ENCODE results near the gene ITGA3.
A peak's percentile ranks its signal among the peaks of the same experiment; 100 is the strongest.

ITGA3 gene

GRCh38 chr17:50093807-50094206 lies 37.9 kb downstream of the ITGA3 start:
- DNase-seq (no peak), ATAC-seq (ENCODE audit: insufficient read depth, low read depth) (no peak)
- Histone ChIP-seq H3K4me3 (ENCODE audit: low read depth in 1 of 2, low read length in 2 of 2) (no peak overlapping the region), H2AFZ (ENCODE audit: low read depth, low read length) (peak overlapping the region; percentile 83; the same call in 1 of the 2 replicates), H3K4me1 (ENCODE audit: insufficient read depth, low read length) (peaks cover 26% of the 10 kb centered on the region), H3K27me3 (ENCODE audit: insufficient read depth, low read length, poor library complexity) (no peaks in the 10 kb centered on the region), H3K9ac (ENCODE audit: low read depth, low read length) (no peak overlapping the region), H3K36me3 (ENCODE audit: insufficient read depth, low read length) (no peaks in the 10 kb centered on the region), H3K79me2 (ENCODE audit: insufficient read depth, low read length) (no peaks in the 10 kb centered on the region), H3K4me2 (ENCODE audit: insufficient read depth, low read length) (peak overlapping the region; percentile 77; the same call in 1 of the 2 replicates), H3K9me3 (ENCODE audit: insufficient read depth, low read length, severe bottlenecking) (no peaks in the 10 kb centered on the region), H3K27ac (ENCODE audit: low read length) (no peak overlapping the region), H4K20me1 (ENCODE audit: insufficient read depth, low read length) (0 out of 2 replicates have a peak, but pooled peaks cover 2% of the 10 kb centered on the region)
- no peak for TF ChIP-seq CTCF (IDR thresholded peaks at IDR 0.05; ENCODE audit: borderline replicate concordance, extremely low read depth, low read length, poor library complexity, severe bottlenecking)
- TF ChIP-seq EZH2 (IDR thresholded peaks at IDR 0.05; ENCODE audit: borderline replicate concordance, low read depth, low read length, severe bottlenecking): no peak

GRCh38 chr17:50094243-50094752 lies 38.4 kb downstream of the ITGA3 start:
- Histone ChIP-seq H3K27ac (ENCODE audit: low read length) (peak overlapping the region; percentile 47; the same call in 1 of the 2 replicates), H3K79me2 (ENCODE audit: insufficient read depth, low read length) (no peaks in the 10 kb centered on the region), H3K4me3 (ENCODE audit: low read depth in 1 of 2, low read length in 2 of 2) (peak overlapping the region in 1 of 2 experiments; percentile 66; a peak in 3 of 4 replicates), H3K9me3 (ENCODE audit: insufficient read depth, low read length, severe bottlenecking) (no peaks in the 10 kb centered on the region), H2AFZ (ENCODE audit: low read depth, low read length) (peak overlapping the region; percentile 83), H3K4me2 (ENCODE audit: insufficient read depth, low read length) (peak overlapping the region; percentile 77), H3K4me1 (ENCODE audit: insufficient read depth, low read length) (peaks cover 26% of the 10 kb centered on the region), H3K9ac (ENCODE audit: low read depth, low read length) (peak overlapping the region; percentile 47), H3K27me3 (ENCODE audit: insufficient read depth, low read length, poor library complexity) (no peaks in the 10 kb centered on the region), H3K36me3 (ENCODE audit: insufficient read depth, low read length) (no peaks in the 10 kb centered on the region), H4K20me1 (ENCODE audit: insufficient read depth, low read length) (0 out of 2 replicates have a peak, but pooled peaks cover 2% of the 10 kb centered on the region)
- TF ChIP-seq CTCF (IDR thresholded peaks at IDR 0.05; ENCODE audit: borderline replicate concordance, extremely low read depth, low read length, poor library complexity, severe bottlenecking) (peak; percentile 95), EZH2 (IDR thresholded peaks at IDR 0.05; ENCODE audit: borderline replicate concordance, low read depth, low read length, severe bottlenecking) (no peak)
- ATAC-seq (ENCODE audit: insufficient read depth, low read depth): peak; percentile 66
- DNase-seq: peak; percentile 88

DNA sequence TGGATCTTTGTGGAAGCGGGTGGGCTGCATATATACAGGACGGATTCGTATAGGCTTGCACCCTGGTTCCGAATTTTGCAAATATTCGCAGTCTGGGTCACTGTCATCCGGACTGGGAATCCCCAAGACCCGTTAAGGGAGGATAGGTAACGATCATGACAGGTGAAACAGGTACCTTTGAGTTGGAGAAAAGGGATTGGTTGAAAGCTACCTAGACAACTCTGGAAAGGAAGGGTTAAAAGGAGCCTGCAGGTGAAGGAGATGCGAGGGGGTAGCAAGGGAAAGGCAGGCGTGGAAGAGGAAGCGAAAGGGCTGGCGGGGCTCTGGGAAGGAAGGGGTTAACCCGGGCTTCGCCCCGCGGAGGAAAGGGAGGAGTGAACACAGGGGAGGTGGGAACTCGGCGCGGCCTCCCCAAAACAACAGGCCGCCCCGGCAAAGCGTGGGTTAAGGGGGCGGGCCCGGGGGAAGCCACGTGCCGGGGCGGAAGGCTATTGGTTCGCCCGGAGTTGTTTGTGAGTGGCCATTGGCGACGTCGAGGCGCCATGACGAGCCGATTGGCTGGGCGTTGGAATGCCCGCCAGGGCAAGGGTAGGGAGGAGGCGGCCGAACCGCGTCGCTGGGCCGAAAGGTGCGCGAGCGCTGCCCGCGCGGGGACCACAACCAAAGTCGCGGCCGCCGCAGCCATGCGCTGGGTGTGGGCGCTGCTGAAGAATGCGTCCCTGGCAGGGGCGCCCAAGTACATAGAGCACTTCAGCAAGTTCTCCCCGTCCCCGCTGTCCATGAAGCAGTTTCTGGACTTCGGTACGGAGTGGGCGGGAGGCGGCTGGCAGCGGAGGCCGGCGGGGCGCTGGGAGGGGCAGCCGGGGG lies 39.1 kb downstream of the ITGA3 start, which contains the start of gene PDK2:
PDK2 (plus strand) TSS at position 599 of the 867 bp plus-strand sequence; CDS start at position 684, 85 bp downstream.
- Histone ChIP-seq H3K4me3 (ENCODE audit: low read depth in 1 of 2, low read length in 2 of 2) (peak within 1 kb of the TSS; percentile 58 to 66), H3K4me2 (ENCODE audit: insufficient read depth, low read length) (peak within 1 kb of the TSS; percentile 77), H3K4me1 (ENCODE audit: insufficient read depth, low read length) (peaks cover 26% of the 10 kb centered on the region), H3K27me3 (ENCODE audit: insufficient read depth, low read length, poor library complexity) (no peaks in the 10 kb centered on the region), H3K9me3 (ENCODE audit: insufficient read depth, low read length, severe bottlenecking) (no peaks in the 10 kb centered on the region), H3K27ac (ENCODE audit: low read length) (peak within 1 kb of the TSS; percentile 57), H3K36me3 (ENCODE audit: insufficient read depth, low read length) (no peaks in the 10 kb centered on the region), H3K79me2 (ENCODE audit: insufficient read depth, low read length) (no peaks in the 10 kb centered on the region), H3K9ac (ENCODE audit: low read depth, low read length) (peak within 1 kb of the TSS; percentile 62), H4K20me1 (ENCODE audit: insufficient read depth, low read length) (0 out of 2 replicates have a peak, but pooled peaks cover 2% of the 10 kb centered on the region), H2AFZ (ENCODE audit: low read depth, low read length) (peak within 1 kb of the TSS; percentile 83)
- ATAC-seq (ENCODE audit: insufficient read depth, low read depth) (peak; percentile 97), DNase-seq (peak; percentile 90)
- no peak for TF ChIP-seq EZH2 (IDR thresholded peaks at IDR 0.05; ENCODE audit: borderline replicate concordance, low read depth, low read length, severe bottlenecking)
- TF ChIP-seq CTCF (IDR thresholded peaks at IDR 0.05; ENCODE audit: borderline replicate concordance, extremely low read depth, low read length, poor library complexity, severe bottlenecking): no peak

Data from DND-41 (cell line).